CMK (cell line): Measurements from ENCODE around the gene POLR2H.

ENCODE experiments used
- DNase-seq: peaks from one replicate; pipeline ENCODE4 v3.0.0-alpha.2; 2010; ENCODE audit warnings: low read depth

Gene POLR2H

DNA sequence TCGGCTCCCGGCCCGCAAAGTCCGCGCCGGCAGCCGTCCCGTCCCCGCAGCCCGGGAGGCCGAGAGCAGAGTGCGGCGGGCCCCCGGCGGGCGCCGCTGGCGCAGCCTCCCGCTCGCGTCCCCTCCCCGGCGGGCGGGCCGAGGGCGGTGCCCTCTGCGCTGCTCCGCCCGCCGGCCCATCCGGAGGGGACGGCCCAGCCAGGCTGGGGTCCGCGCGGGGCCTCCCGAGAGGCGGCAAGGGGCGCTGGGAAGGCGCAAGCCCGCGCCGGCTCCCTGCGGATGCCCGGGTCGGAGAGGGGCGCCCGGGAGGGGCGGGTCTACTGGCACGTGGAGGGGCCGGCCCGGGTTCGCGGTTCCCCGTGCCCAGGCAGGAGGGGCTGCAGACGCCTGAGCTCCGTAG, at the start of gene POLR2H, which contains the start of gene CLCN2:
TSS of gene POLR2H (plus strand) at position 179 of the 400 bp plus-strand sequence. CDS start 1,783 bp downstream, outside the sequence.
TSS of gene CLCN2 (minus strand) at position 74 of the 400 bp plus-strand sequence. CDS start 126 bp downstream, outside the sequence.
- DNase-seq, result no peak

DNA sequence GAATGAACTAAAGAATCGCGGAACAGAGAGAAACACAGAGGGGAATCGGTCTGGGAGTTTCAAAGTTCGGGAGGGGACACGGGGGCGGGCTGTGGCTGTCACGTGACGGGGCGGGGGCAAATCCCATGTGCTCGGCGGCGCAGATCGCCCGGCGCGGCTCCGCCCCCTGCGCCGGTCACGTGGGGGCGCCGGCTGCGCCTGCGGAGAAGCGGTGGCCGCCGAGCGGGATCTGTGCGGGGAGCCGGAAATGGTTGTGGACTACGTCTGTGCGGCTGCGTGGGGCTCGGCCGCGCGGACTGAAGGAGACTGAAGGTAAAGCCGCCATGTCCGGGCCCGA, 47.2 kb upstream of the POLR2H start, which contains the start of gene EIF4G1:
TSS of gene EIF4G1 (plus strand) at position 244 of the 337 bp plus-strand sequence. CDS start 1,191 bp downstream, outside the sequence.
- DNase-seq, result peak; percentile 70

DNA sequence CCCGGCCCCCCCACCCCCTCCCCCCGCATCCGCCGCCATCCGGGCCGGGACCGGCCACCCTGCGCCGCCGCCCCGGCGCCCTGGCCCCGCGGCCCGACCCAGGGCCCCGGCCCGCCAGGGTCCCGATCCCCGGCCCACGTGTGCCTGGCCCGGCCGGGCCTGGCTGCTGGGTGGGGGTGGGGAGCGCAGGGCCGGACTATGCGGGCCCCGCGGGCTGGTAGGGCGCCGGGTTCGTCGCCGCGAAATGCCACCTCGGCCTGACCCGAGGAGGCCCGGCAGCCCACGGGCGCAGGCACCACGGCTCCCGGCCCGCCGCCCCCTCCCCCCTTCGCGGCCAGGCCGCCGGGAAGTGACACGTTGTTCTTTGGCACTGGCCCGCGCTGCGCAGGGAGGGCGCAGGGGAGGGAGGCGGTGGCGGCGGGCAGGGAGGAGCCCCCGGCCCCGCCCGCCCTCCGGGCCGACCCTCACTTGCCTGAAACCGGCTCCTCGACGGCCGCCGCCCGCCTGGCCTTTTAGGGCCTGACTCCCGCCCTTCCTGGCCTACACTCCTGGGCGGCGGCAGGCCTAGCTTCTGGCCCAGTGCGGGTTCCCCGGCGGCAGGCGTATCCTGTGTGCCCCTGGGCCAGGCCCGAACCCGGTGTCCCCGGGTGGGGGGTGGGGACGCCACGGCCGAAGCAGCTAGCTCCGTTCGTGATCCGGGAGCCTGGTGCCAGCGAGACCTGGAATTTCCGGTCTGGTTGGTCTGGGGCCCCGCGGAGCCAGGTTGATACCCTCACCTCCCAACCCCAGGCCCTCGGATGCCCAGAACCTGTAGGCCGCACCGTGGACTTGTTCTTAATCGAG, 46.6 kb upstream of the POLR2H start:
- no peak for DNase-seq

DNA sequence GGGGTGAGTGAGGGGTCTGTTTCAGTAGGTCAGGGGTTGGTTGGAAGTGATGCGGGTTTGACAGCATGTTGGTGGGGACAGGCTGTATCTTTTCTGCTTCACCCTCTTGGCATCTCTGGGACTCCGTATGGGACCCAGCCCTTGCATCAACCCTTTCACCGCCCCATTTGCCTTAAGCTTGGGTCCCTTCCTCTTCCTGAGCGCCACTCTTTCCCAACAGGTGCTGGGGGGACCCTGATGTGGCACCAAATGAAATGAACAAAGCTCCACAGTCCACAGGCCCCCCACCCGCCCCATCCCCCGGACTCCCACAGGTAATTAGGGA, 46.0 kb upstream of the POLR2H start:
- no peak for DNase-seq

DNA sequence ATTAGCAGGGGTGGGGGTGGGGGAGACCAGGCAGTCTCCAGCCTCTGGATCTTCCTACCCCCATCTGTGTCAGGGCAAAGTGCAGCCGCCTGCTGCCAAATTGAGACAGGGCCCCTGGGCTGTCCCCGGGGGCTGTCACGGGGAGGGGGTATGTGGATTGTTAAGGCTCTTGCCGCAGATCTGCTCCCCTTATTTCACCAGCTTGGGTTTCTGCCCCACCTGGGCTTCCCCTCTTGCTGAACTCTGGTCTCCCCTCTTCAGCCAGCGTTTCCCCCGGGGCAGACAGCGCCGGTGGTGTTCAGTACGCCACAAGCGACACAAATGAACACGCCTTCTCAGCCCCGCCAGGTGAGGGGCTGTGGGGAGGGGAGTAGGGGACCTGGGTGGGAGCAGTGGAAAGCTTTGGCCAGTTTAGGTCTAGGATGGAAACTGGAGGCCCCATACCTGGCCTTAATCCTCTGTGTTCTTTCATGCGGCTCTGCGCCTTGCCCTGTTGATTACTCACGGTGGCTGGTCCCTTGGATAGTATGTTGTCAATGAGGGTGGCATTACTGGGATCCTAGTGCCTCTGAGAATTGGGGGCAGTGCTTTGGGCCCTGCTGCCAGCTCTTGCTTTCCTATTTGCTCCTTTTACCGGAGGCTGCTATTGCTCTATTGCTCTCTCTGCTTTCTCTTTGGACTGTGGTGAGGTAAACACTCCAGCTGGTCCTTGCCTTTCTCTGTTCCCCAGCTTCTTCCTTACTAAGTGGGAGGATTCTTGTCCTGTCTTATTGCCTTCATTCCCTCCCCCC, 45.4 kb upstream of the POLR2H start:
- no peak for DNase-seq

DNA sequence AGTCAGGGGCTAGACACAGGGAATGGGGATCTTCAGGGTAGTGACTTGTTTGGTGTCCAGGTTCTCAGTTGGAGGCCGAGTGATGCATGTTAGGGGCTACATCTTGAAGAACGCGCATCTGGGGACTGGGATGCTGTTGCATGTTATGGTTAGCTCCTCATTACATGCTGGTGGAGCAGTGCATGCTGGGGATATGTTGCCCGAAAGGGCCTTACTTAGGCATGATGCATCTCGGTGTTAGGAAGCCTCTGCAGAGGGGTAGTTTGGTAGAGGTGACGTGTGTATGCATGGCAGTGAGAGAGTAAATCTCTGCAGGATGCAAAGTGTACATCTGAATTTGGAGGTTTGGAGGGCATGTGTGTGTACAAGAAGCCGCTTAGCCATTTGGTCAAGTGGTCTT, 44.7 kb upstream of the POLR2H start:
- no peak for DNase-seq

DNA sequence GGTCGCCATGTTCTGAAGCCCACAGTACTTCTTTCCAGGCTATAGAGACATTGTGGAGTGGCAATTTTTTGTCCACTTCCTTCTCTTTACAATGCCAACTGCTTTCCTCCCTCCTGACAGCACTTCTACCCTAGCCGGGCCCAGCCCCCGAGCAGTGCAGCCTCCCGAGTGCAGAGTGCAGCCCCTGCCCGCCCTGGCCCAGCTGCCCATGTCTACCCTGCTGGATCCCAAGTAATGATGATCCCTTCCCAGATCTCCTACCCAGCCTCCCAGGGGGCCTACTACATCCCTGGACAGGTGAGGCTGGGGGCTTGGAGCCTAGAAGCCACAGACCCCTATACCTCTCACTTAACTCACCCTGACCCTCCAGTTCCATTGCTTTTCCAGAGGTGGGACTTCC, 44.3 kb upstream of the POLR2H start:
- DNase-seq, result no peak

DNA sequence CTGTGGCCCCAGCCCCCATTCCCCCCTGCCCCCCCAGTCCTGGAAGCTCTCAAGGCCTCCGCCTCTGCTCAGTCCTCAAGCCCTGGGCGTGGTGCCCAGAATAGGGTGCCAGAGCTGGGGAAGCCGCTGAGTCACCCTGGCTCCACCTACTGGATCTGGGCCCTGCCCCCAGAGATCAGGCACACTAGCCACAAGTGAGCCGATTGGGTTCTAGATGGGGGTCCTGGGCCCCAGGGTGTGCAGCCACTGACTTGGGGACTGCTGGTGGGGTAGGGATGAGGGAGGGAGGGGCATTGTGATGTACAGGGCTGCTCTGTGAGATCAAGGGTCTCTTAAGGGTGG, 41.4 kb upstream of the POLR2H start:
- no peak for DNase-seq

DNA sequence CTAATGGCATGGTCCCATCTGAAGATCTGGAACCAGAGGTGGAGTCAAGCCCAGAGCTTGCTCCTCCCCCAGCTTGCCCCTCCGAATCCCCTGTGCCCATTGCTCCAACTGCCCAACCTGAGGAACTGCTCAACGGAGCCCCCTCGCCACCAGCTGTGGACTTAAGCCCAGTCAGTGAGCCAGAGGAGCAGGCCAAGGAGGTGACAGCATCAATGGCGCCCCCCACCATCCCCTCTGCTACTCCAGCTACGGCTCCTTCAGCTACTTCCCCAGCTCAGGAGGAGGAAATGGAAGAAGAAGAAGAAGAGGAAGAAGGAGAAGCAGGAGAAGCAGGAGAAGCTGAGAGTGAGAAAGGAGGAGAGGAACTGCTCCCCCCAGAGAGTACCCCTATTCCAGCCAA, 39.8 kb upstream of the POLR2H start:
- DNase-seq, result no peak

DNA sequence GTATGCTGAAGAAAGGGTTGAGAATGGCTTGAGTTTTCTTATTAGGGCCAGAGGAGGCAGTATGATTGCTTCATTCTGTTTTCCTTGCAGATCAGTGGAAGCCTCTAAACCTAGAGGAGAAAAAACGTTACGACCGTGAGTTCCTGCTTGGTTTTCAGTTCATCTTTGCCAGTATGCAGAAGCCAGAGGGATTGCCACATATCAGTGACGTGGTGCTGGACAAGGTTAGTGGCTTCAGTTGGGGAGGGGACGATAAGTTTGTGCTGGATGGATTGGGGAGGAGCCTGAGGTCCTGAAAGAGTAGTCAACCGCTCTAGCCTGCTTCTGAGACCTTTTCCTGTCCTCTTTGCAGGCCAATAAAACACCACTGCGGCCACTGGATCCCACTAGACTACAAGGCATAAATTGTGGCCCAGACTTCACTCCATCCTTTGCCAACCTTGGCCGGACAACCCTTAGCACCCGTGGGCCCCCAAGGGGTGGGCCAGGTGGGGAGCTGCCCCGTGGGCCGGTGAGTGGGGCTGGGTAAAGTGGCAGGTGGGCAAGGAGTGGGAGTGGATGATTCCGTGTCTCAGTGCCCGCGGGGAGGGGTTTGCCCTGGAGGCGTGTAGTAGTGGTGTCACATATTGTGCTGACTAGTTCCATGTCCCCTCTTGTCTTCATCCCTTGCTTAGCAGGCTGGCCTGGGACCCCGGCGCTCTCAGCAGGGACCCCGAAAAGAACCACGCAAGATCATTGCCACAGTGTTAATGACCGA, 38.6 kb upstream of the POLR2H start:
- no peak for DNase-seq

DNA sequence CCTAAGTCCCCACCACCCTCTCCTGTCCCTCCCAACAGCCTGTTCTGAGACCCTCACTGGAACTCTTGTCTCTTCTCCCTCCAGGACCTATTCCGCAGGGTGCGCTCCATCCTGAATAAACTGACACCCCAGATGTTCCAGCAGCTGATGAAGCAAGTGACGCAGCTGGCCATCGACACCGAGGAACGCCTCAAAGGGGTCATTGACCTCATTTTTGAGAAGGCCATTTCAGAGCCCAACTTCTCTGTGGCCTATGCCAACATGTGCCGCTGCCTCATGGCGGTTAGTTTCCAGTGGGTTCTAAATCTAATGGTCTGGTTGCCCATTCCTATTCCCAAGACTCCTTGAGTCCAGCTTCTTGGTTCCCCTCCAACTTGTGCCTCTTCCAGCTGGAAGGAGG, 37.8 kb upstream of the POLR2H start:
- DNase-seq, result no peak

DNA sequence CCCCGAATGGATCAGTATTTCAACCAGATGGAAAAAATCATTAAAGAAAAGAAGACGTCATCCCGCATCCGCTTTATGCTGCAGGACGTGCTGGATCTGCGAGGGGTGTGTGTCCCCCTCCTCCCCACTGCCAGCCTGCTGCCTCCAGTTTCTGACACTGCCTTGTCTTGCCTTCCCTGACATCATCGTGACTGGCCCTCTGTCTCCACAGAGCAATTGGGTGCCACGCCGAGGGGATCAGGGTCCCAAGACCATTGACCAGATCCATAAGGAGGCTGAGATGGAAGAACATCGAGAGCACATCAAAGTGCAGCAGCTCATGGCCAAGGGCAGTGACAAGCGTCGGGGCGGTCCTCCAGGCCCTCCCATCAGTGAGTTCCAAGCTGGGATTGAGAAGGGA, 36.2 kb upstream of the POLR2H start:
- DNase-seq, result no peak

DNA sequence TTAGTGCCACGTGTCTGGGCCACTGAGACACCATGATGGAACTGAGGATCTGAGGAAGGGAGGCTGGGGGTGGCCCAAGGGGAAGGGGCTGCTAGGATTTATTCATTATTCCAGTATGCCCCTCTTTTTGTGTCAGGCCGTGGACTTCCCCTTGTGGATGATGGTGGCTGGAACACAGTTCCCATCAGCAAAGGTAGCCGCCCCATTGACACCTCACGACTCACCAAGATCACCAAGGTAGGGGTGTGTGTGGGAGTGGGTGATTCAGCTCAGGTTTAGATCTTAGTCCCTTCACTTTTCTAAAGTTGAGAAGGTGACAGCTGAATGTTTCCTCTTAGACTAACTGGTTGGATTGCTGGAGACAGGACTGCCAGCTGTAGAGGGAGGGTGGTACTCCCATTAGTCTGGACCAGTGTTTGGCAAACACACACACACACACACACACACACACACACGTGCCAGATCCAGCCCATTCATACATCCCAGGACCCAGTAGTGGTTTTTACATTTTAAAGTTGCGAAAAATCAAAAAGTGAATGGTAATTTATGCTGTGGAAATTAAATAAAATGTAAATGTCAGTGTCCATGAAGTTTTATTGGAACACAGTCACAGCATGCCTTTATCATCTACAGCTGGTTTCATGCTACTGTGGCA, 35.7 kb upstream of the POLR2H start:
- no peak for DNase-seq

DNA sequence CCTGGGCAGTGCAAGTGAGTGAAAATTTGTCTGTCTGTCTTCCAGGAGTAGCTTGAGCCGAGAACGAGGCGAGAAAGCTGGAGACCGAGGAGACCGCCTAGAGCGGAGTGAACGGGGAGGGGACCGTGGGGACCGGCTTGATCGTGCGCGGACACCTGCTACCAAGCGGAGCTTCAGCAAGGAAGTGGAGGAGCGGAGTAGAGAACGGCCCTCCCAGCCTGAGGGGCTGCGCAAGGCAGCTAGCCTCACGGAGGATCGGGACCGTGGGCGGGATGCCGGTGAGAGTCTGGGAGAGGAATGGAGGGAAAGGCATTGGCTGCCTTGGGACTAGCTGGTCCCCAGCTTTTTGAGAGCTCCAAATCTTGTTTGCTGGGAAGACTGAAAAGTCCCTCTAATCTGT, 34.3 kb upstream of the POLR2H start:
- DNase-seq, result no peak

DNA sequence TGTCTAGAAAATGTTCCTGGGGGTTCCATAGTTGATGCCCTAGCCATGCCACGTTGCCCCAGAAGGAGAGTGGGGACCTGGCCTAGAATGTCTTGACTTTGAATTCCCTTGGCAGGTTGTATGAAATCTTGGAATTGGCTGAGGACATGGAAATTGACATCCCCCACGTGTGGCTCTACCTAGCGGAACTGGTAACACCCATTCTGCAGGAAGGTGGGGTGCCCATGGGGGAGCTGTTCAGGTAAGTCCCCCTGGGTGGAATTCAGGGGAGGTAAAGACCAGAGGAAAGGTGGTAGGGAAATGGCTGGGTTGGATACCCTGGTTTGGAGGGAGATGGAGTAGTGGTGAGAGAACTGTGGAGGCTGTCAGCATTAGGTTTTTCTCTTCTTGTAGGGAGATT, 33.0 kb upstream of the POLR2H start:
- DNase-seq, result no peak

DNA sequence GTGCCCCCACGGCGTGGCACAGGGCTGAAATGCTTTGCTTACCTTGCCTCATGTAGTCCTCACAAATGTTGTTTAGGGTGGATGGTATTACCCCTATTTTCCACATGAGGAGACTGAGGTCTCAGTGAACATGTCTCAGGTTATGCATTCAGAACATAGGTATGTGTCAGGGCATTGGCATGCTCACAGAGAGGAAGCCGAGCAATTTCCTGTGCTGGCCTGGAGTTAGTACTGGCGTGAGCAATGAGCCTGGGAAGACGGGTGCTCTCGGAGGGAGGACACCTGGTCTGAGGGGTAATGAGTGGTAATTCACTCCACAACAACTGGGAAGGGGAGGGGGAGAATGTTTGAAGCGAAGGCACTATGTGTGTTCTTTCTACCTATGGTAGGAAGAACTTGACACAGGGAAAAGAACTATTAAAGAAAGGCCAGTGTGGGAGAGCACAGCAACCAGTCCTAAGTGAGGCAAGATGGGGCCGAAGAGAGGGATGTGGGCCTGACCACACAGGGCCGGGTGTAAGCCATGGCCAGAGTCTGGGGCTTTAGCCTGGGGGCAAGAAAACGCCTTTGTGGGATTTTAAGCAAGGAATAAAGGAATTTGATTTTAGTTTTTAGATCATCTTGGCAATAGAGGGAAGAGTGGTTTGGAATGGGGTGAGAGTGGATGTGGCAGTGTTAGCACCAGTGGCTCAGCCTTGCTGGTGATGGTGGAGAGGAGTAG, 29.0 kb upstream of the POLR2H start:
- DNase-seq, result no peak

DNA sequence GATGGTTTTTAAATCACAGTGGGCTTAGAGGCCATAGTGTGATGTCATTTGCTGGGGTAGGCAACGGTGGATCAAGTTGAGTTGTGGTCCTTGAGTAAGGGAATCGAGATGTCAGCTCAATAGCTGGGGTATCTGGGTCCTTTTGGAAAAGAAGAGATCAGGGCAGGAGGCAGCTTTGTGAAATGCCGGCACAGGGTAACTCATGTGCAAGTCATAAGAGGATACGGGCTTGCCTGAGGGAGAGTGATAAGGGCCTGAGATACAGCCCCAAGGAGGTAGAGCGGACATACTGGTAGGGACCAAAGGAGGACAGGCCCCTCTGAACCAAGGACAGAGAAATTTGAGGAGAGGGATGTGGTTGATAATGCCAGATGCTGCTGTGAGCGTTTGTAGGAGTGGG, 28.3 kb upstream of the POLR2H start:
- DNase-seq, result no peak

DNA sequence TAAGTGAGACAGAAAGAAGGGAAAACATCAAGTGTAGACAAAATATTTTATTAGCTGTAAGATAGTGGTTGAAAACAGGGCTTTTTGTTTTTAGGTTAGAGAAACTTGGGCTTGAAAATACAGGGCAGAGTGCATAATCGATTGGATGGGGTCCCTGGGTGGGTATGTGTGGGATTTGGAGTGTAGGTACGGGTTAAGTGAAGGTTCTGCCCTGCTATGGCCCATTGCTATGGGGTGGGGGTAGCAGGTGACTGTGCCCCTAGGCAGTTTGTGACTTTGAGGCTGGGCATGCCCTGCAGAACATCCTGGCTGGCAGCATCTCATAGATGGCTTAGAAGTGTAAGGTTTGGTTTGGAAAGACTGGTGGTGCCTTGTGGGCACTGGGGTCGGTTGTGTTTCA, 27.8 kb upstream of the POLR2H start:
- DNase-seq, result no peak

DNA sequence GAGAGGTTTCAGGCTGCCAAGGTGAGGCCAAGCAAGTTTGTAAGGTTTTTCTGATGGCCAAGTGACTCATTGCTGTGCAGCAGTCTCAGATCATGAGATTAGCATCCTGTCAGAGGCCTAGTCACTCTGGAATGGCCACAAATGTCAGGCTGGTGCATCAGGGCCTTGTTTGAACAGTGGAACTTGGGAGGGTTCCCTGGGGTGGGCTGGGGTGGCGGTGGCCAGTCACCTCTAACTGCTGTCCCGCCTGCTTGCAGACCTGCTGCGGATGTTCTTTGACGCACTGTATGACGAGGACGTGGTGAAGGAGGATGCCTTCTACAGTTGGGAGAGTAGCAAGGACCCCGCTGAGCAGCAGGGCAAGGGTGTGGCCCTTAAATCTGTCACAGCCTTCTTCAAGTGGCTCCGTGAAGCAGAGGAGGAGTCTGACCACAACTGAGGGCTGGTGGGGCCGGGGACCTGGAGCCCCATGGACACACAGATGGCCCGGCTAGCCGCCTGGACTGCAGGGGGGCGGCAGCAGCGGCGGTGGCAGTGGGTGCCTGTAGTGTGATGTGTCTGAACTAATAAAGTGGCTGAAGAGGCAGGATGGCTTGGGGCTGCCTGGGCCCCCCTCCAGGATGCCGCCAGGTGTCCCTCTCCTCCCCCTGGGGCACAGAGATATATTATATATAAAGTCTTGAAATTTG, 26.9 kb upstream of the POLR2H start:
- no peak for DNase-seq

DNA sequence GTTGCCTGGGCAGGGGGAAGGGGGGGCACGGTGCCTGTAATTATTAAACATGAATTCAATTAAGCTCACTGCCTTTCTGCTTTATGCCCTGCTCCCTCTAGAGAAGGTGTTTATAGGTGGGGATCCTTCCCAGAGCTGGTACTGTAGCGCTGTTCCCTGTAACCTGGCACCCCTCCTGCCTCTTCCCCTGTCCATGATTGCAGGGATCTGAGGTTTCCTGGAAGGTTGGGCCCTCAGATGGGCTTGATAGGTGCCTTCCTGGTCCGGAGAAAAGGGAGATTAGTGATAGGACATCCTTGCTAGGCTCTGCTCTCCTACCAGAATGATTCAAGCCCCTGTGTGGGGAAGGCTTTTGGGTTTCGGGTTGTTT, 26.2 kb upstream of the POLR2H start:
- no peak for DNase-seq
